CD4-positive, CD25-positive, alpha-beta regulatory T cell (primary cell): Measurements from ENCODE around the gene SPEG. TPM values are rescaled to one million over a fixed set of nuclear protein-coding genes. Genes with fewer than 3 reads are reported as not detected.

Source experiments
- ATAC-seq, 2 donors: fragments of 150-1000 bp; cut with Tn5 transposase; one replicate each; pipeline ENCODE4 v1.10.0; 2021; ENCODE audit warnings: low read depth in 2 of 2, moderate number of reproducible peaks in 2 of 2, moderate library complexity in 1 of 2
- DNase-seq, 3 donors: peaks; one replicate each; pipeline versions ENCODE4 v3.0.0 to v3.0.0-alpha.2; 2012 to 2022; ENCODE audit warnings: mixed read lengths in 1 of 3
- H3K27ac ChIP-seq: one replicate; pipeline ENCODE4 v1.7.0; 2013; ENCODE audit warnings: mild to moderate bottlenecking, low read length; ENCODE audit not compliant: insufficient read depth, poor library complexity, severe bottlenecking
- H3K27me3 ChIP-seq: one replicate; pipeline ENCODE4 v1.7.0; 2013; ENCODE audit warnings: low read length; ENCODE audit not compliant: control insufficient read depth, insufficient read depth
- H3K36me3 ChIP-seq: one replicate; pipeline ENCODE4 v1.7.0; 2013; ENCODE audit warnings: mild to moderate bottlenecking, low read length, moderate library complexity; ENCODE audit not compliant: control insufficient read depth, insufficient read depth
- H3K4me1 ChIP-seq: 2 replicates; pipeline ENCODE4 v1.7.0; 2013; ENCODE audit warnings: mild to moderate bottlenecking, low read length; ENCODE audit not compliant: insufficient read depth, control insufficient read depth, poor library complexity, severe bottlenecking
- H3K4me3 ChIP-seq: one replicate; pipeline ENCODE4 v1.7.0; 2013; ENCODE audit warnings: low read depth, mild to moderate bottlenecking, low read length, moderate library complexity
- H3K9me3 ChIP-seq, 2 experiments: 1 replicate in 1 of 2; 2 replicates in 1 of 2; pipeline ENCODE4 v1.7.0; 2013; ENCODE audit warnings: low read length in 2 of 2, mild to moderate bottlenecking in 1 of 2, moderate library complexity in 1 of 2; ENCODE audit not compliant: control insufficient read depth in 2 of 2
- H3K27ac Mint-ChIP-seq, 3 donors: one replicate each; pipeline ENCODE4 v1.8.0; 2020 to 2022; ENCODE audit warnings: mild to moderate bottlenecking in 3 of 3, mixed read lengths in 3 of 3, moderate library complexity in 2 of 3
- H3K27me3 Mint-ChIP-seq: one replicate; pipeline ENCODE4 v1.8.0; 2022; ENCODE audit warnings: mild to moderate bottlenecking, mixed read lengths
- H3K36me3 Mint-ChIP-seq: one replicate; pipeline ENCODE4 v1.8.0; 2020; ENCODE audit warnings: mixed read lengths
- H3K4me1 Mint-ChIP-seq, 4 donors: one replicate each; pipeline ENCODE4 v1.8.0; 2020 to 2022; ENCODE audit warnings: mixed read lengths in 4 of 4, mild to moderate bottlenecking in 1 of 4
- H3K4me3 Mint-ChIP-seq, 4 donors: one replicate each; pipeline ENCODE4 v1.8.0; 2020 to 2022; ENCODE audit warnings: mild to moderate bottlenecking in 4 of 4, mixed read lengths in 4 of 4, moderate library complexity in 3 of 4
- H3K9me3 Mint-ChIP-seq, 7 donors: one replicate each; pipeline ENCODE4 v1.8.0; 2020 to 2022; ENCODE audit warnings: mixed read lengths in 7 of 7, mild to moderate bottlenecking in 3 of 7, moderate library complexity in 2 of 7
- polyA plus RNA-seq, 4 donors: library from polyadenylated mRNA; unstranded; fragments of 300-500 nt; fragmentation: Illumina TruSeq; gene quantifications; one replicate each; pipeline ENCODE4 v1.2.3, GENCODE V29; 2021
- total RNA-seq: library from RNA; stranded (reverse); gene quantifications from one replicate; pipeline ENCODE4 v1.2.3, GENCODE V29; 2022

The SPEG gene
- total and polyA plus RNA-seq, 5 donors from 2014 or later, result 0.20 to 4.1 TPM; not detected in 3

- Mint-ChIP-seq H3K27ac (no peak overlapping the region), H3K36me3 (no peaks in the 10 kb centered on the region)
- DNase-seq, result no peak
Observed at GRCh38 chr2:219428469-219428868, 6.2 kb upstream of the SPEG start.

GRCh38 chr2:219429958-219430606 is 4.6 kb upstream of the SPEG start:
- no peak for ATAC-seq
- H3K9me3 ChIP-seq, result no peaks in the 10 kb centered on the region
- H3K4me1 Mint-ChIP-seq, result peaks cover 0 to 5% (median 0%) of the 10 kb centered on the region in 4 donors

More at GRCh38 chr2:219428469-219428868, 6.2 kb upstream of the SPEG start:
- Histone ChIP-seq H3K27ac (no peak overlapping the region), H3K36me3 (no peaks in the 10 kb centered on the region), H3K4me1 (no peaks in the 10 kb centered on the region), H3K27me3 (no peaks in the 10 kb centered on the region), H3K4me3 (no peak overlapping the region), H3K9me3 (no peaks in the 10 kb centered on the region)
- ATAC-seq, result no peak
- Mint-ChIP-seq H3K4me3 (no peak overlapping the region), H3K4me1 (peaks cover 0 to 5% (median 0%) of the 10 kb centered on the region in 4 donors), H3K27me3 (peaks cover 52% of the 10 kb centered on the region), H3K9me3 (no peaks in the 10 kb centered on the region)

GRCh38 chr2:219430633-219431615 is 3.7 kb upstream of the SPEG start:
- Mint-ChIP-seq H3K4me1 (peaks cover 0 to 5% (median 1%) of the 10 kb centered on the region in 4 donors), H3K36me3 (no peaks in the 10 kb centered on the region), H3K4me3 (no peak overlapping the region), H3K27me3 (peaks cover 47% of the 10 kb centered on the region), H3K9me3 (no peaks in the 10 kb centered on the region), H3K27ac (no peak overlapping the region)
- Histone ChIP-seq H3K27ac (no peak overlapping the region), H3K36me3 (no peaks in the 10 kb centered on the region), H3K27me3 (peaks cover 4% of the 10 kb centered on the region), H3K4me3 (no peak overlapping the region), H3K9me3 (no peaks in the 10 kb centered on the region), H3K4me1 (peaks cover 7% of the 10 kb centered on the region)
- no peak for ATAC-seq
- DNase-seq, result no peak

More at GRCh38 chr2:219429958-219430606, 4.6 kb upstream of the SPEG start:
- no peak for DNase-seq
- H3K4me1 ChIP-seq, result peaks cover 5% of the 10 kb centered on the region
- Mint-ChIP-seq H3K36me3 (no peaks in the 10 kb centered on the region), H3K4me3 (no peak overlapping the region), H3K27ac (no peak overlapping the region), H3K9me3 (no peaks in the 10 kb centered on the region), H3K27me3 (peaks cover 50% of the 10 kb centered on the region)
- H3K27me3 ChIP-seq, result no peaks in the 10 kb centered on the region
- H3K36me3 ChIP-seq, result no peaks in the 10 kb centered on the region
- no peak overlapping the region for H3K27ac ChIP-seq
- no peak overlapping the region for H3K4me3 ChIP-seq

DNA sequence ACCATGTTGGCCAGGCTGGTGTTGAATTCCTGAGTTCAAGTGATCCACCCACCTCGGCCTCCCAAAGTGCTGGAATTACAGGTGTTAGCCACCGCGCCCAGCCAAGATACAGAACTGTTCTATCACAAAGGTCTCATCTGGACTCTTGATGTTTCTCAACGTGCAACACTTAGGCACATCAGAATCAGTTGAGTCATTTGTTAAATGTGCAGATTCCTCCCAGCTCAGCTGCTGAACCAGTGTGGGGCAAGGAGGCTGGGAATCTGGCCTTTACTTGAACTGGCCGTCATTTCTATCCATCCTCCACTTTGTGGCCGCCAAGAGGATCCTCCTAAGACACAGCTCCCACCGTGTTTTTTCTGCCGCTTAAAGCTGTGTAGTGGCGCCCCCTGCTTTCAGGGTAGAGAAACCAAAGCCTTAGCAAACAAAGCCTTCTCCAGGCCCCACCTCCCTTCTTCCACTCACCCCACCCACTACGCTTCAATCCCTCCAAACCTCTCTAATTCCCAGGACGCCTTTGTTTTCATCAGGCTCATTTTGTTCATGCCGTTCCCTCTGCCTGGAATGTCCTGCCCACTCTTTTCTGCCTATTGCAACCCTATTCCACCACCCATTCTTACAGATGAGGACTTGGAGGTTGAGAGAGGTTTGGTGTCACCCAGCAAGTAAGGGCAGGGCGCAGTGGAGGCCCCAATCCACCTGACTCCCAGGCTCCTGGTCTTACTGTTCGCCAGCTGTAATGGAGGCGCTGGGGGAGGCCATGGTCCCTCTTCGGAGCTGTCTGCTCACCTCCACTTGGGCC is 776 bp upstream of the SPEG start:
- Histone ChIP-seq H3K4me3 (no peak overlapping the region), H3K36me3 (no peaks in the 10 kb centered on the region), H3K4me1 (peaks cover 7% of the 10 kb centered on the region), H3K27me3 (peaks cover 8% of the 10 kb centered on the region), H3K27ac (no peak overlapping the region), H3K9me3 (no peaks in the 10 kb centered on the region)
- peaks cover 0 to 5% (median 2%) of the 10 kb centered on the region in 4 donors for H3K4me1 Mint-ChIP-seq
- H3K27ac Mint-ChIP-seq, result peak overlapping the region in 1 of 3 donors; percentile 82
- H3K9me3 Mint-ChIP-seq, result no peaks in the 10 kb centered on the region
- peak in 1 of 3 donors; percentile 37 for DNase-seq
- H3K4me3 Mint-ChIP-seq, result no peak overlapping the region
- H3K36me3 Mint-ChIP-seq, result no peaks in the 10 kb centered on the region
- no peak for ATAC-seq
- peaks cover 31% of the 10 kb centered on the region for H3K27me3 Mint-ChIP-seq

GRCh38 chr2:219434468-219434717 is 250 bp upstream of the SPEG start:
- Histone ChIP-seq H3K36me3 (no peaks in the 10 kb centered on the region), H3K27ac (no peak overlapping the region), H3K9me3 (no peaks in the 10 kb centered on the region), H3K27me3 (peaks cover 8% of the 10 kb centered on the region), H3K4me3 (no peak overlapping the region), H3K4me1 (peaks cover 7% of the 10 kb centered on the region)
- ATAC-seq, result no peak
- Mint-ChIP-seq H3K4me1 (peaks cover 0 to 5% (median 2%) of the 10 kb centered on the region in 4 donors), H3K27ac (no peak overlapping the region), H3K27me3 (peaks cover 29% of the 10 kb centered on the region), H3K4me3 (no peak overlapping the region), H3K9me3 (no peaks in the 10 kb centered on the region), H3K36me3 (no peaks in the 10 kb centered on the region)
- DNase-seq, result no peak

DNA sequence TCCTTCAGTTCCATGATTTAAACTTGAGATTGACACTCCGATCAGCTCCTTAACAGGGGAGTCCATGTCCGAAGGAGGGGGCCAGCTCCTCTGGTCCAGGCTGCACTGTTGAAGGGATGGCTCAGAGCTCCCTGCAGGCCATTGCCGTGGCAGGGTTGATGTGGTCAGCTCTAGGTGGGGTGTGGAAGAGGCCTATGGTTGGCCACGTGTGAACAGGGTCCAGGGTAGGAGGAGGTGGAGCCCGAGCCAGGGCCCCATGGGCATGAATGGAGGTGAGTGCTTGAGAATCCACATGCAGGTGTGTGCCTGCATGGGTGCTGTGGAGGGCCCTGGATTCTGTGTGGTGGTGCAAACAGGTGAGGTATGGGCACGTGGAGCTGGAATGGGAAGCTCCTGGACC is 1.1 kb downstream of the SPEG start:
- Mint-ChIP-seq H3K4me1 (peaks cover 0 to 5% (median 2%) of the 10 kb centered on the region in 4 donors), H3K4me3 (no peak overlapping the region), H3K9me3 (no peaks in the 10 kb centered on the region), H3K27ac (peak overlapping the region in 1 of 3 donors; percentile 21), H3K27me3 (peaks cover 32% of the 10 kb centered on the region), H3K36me3 (no peaks in the 10 kb centered on the region)
- H3K4me3 ChIP-seq, result no peak overlapping the region
- no peaks in the 10 kb centered on the region for H3K36me3 ChIP-seq
- no peaks in the 10 kb centered on the region for H3K9me3 ChIP-seq
- H3K4me1 ChIP-seq, result peaks cover 7% of the 10 kb centered on the region
- no peak overlapping the region for H3K27ac ChIP-seq
- ATAC-seq, result no peak
- no peak for DNase-seq
- peaks cover 11% of the 10 kb centered on the region for H3K27me3 ChIP-seq

GRCh38 chr2:219436491-219436890 is 1.8 kb downstream of the SPEG start:
- no peak overlapping the region for H3K4me3 Mint-ChIP-seq
- H3K9me3 Mint-ChIP-seq, result peaks cover 0 to 5% (median 0%) of the 10 kb centered on the region in 7 donors
- no peak overlapping the region for H3K27ac Mint-ChIP-seq
- peaks cover 11% of the 10 kb centered on the region for H3K4me1 ChIP-seq
- H3K36me3 Mint-ChIP-seq, result no peaks in the 10 kb centered on the region
- no peaks in the 10 kb centered on the region for H3K9me3 ChIP-seq
- peaks cover 16% of the 10 kb centered on the region for H3K27me3 ChIP-seq
- no peaks in the 10 kb centered on the region for H3K36me3 ChIP-seq
- peaks cover 36% of the 10 kb centered on the region for H3K27me3 Mint-ChIP-seq
- H3K4me1 Mint-ChIP-seq, result peaks cover 0 to 11% (median 4%) of the 10 kb centered on the region in 4 donors
- ATAC-seq, result no peak
- no peak for DNase-seq
- H3K27ac ChIP-seq, result no peak overlapping the region
- no peak overlapping the region for H3K4me3 ChIP-seq
